Fibroblast of skin of back (primary cell): ENCODE data around the gene UBAP1.
A peak's percentile ranks its signal among the peaks of the same experiment; 100 is the strongest.
"Not testable (repeated sequence)": the region's sequence is repeated elsewhere in the genome, so short reads cannot be mapped to it uniquely, and the experiment has no call there.

Experiments
- DNase-seq: peaks from one replicate; pipeline ENCODE4 v3.0.0-alpha.2; 2013

The UBAP1 gene

DNA sequence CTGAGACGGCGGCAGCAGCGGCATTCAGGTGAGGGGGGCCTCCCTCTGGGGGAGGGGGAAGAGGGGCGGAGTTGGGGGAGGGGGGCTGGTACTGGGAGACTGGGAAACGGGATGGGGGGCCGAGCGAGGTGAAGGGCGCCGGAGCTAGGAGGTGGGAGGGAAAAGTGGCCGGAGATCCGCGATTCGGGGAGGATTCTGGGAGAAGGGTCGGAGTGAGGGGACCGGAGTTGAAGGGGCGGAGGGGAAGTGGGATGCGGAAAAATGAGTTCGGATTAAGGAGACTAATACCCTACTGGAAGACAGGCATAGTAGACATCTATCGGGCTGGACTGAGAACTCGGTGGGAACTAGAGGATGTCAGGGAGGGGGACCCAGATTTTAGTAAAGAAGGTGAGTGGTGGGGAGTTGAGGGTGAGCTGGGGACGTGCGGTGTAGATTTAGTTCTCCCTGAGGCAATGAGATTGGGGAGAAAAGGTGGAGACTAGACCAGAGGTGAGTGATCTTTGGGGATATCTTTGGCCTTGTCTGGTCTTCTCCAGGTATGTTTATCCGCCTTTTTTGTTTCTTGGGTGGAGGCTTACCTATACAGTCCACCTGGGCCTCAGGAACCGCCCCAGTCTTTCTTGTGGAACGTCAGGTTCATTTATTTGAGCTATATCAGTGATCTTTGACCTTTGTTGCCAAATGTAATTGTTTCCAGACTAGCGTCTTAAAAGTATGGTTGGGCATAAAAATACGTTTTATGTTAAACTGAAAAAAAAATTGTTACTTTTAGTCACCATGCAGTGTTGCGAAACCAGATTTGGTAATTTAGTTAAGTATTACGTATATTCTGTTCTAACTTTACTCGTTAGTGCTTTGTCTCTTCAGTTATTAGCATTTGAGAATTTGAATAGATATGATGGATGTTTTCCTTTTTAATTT lies 632 bp downstream of the UBAP1 start:
- no peak for DNase-seq

DNA sequence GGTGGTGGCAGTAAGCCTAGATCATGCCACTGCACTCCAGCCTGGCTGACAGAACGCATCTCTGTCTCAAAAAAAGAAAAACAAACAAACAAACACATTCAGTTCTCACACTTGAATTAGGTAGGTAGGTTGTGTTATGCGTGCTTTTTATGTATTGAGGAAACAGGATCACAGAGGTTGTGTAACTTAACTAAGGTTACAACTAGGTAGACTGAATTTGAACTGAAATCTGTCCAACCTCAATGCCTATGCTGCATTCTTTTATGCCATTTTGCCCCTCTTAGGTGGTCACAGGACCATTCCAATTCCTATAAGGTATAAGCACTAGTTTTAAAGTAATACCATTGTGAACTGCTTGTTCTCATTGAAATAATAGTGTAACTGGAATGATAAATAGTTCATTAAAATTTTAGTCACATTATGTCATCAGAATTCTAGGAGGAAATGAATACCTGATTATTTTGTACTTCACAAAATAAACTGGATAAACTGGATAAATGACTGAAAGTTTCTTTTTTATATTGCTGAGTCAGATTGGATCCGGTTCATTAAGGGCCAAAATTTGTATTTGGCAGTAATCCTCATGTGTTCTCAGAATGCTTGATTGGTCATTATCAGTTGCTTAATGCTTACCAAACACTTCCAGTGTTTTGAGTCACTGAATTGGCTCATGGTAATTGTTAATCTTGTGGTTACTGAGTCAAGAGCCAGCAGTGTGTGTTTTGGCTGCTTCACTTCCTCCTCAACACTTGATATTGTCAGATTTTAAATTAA lies 7.1 kb downstream of the UBAP1 start:
- DNase-seq: peak; percentile 89

DNA sequence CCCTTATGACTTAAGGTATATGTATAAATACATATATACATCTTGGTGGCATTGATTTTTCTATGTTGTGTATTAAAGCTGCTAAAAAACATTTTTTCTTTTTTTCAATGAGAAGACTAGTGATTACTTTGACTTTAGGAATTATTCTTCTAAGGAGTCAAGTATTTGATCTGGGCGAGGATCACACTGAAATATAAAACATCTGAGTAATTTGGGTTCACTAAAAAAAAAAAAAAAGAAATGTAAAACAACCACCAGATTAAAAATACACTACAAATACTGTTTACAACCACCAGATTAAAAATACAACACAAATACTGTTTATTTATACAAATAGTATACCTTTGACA lies 9.0 kb downstream of the UBAP1 start:
- DNase-seq: no peak

DNA sequence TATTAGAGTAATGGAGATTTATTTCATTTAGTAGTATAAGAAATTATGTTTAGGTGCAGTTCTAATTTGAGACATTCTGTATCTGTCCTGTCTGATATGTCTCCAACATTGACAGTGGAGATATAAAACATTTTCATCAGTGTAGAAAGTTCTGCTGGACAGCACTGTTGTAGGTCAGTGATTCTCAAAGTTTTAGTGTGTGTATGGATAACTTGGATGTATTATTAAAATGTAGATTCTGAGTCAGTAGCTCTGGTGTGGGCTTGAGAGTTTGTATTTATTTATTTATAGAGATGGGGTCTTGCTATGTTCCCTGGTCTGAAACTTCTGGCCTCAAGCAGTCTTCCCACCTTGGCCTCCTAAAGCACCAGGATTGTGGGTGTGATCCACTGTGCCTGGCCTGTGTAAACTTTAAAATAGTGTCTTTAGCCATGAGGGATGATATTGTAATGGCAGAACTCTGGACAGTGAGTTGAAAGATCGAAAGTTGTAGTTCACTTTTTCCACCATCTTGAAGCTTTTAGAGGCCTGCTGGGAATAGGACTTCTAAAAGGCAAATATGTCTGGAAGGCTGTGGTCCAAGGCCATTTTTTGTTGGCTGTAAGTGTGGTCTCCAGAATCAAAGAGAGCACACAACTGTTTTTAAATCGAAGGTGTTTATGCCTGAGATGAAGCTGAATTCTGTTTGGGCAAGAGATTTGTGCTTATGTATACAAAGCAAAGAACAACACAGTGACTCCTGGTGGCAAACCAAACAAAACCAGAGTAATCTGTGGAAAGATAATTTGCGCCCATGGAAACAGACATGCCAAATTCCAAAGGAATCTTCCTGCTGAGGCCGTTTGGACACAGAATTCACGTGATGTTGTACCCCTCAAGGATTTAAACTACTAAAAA lies 12.4 kb downstream of the UBAP1 start:
- DNase-seq: peak; percentile 47

DNA sequence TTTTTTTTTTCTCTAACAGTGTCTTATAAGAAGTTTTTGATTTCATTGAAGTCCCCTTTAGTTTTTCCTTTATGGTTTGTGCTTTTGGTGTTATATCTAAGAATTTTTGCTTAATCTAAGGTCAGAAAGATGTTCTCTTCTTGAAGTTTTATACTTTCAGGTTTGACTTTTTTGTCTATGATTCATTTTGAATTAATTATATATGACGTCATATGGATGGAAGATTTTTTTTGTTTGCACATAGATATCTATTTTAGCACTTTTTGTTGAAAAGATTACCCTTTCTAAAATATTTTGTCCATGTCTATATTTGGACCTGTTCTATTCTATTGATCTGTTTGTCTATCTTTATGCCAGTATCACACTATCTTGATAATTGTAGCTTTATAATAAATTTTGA lies 16.3 kb downstream of the UBAP1 start:
- no peak for DNase-seq

DNA sequence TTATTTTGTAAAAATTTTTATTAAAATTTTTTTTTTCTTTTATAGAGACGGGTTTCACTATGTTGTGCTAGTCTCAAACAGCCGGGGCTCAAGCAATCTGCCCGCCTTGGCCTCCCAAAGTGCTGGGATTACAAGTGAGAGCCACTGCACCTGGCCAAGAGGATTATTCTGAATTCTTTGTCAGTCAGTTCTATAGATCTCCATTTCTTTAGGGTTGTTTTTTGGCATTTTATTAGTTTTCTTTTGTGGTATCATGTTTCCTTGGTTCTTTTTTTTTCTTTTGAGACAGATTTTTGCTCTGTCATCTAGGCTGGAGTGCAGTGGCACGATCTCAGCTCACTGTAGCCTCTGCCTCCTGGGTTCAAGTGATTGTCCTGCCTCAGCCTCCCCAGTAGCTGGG lies 18.4 kb downstream of the UBAP1 start:
- not testable (repeated sequence) for DNase-seq

DNA sequence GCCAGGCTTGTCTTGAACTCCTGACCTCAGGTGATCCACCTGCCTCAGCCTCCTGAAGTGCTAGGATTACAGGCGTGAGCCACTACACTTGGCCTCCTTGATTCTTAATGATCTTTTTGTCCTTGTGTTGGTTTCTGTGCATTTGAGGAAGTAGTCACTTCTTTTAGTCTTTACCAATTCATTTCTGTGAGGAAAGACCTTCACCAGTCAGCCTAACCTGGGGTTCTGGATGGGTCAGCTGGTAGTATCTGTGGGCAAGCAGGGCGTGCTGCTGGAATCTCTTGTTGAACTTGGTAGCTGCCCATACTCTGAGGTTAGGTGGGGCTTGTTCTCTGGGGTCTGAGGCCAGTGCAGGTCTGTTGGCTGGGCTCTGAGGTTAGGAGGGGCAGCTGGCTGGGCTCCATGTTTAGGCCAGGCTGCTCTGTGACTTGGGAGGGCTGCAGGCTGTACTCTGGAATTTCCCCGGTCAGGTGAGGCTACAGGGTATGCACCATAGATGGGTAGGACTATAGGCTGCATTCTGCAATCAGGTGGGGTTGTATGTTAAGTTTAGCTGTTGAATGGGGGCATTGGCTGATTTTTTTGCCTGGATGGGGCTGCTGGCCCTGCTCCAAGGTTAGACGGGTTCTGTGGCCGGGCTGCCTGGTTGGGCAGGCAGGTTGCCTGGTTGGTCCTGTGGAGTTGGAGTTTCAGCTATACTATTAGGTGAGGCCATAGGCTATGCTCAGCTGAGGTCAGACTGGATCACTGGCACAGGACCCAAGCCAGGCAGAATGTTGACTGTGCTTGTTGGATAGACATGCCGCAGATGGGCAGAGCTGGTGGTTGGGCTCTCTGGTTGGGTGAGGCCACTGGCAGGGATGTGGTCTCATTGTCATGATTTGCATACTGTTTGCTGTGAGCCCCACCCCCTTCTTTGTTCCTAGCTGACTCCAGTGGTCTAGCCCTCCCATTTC lies 19.2 kb downstream of the UBAP1 start:
- no peak for DNase-seq

DNA sequence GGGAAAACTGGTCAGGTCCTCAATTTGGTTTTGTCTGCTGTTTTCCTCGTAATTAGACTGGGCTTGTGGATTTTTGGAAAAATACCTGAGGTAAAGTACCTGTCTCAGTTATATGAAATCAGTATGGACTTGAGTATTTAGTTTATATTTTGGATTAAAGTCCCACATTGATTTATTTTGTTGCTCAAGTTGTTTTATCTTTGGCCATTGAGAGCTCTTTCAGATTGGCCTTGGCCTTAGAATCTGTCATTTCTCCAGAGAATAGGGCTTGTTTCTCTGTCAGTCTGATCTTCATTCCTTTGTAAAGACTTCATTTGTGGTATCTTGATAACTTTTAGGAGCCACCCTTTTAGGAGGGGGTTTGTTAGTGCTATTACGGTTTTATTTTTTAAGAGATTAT lies 21.2 kb downstream of the UBAP1 start:
- no peak for DNase-seq

DNA sequence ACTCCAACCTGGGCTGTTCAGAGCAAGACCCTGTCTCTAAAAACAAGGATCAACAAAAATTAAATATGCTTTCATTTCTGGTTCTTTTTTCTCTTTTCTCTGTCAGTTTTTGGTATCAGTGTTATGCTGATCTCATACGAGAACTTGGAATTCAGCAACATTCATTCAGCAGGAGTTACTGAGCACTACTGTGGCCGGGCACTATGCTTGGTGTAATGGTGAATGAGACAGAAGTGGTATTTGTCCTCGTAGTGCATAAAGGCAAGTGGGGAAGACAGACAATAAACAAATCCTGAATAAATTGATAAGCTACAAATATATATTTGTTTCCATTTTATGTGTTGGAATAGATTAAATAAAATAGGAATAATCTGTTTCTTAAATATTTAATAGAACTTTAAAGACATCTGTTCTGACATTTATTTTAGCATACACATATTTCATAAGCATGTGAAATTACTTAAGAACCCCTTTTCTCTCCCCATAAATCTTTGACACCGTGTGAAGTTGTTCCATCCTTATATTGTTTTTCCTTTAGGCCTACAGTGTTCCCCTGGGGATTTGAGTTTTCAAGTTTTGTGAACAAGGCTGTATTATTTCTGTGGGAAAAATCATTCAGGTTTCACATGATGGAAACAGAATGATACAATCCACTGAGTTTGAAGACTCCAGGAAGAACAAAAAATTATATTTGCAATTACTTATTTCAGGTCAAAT lies 24.6 kb downstream of the UBAP1 start:
- DNase-seq: peak; percentile 11

DNA sequence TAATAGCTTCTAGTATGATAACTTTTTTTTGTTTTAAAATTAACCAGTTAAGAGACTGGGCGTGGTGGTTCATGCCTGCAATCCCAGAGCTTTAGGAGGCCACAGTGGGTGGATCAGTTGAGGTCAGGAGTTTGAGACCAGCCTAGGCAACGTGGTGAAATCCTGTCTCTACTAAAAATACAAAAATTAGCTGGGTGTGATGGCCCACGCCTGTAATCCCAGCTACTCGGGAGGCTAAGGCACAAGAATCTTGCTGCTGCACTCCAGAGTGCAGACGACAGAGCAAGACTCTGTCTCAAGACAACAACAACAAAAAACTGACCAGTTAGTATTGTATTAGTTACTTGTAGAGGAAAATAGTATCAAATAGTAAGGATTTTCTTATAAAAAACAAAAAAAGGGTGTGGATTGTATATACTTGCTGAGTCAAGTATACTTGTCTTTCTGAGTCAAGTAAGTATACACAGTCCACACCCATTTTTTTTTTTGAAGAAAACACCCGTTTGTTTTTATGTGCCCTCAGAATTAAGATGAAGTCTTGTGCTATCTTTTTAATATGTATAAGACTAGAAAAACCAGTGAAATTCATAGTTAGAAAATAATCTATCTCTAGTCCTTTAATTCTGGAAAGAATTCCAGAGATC lies 25.3 kb downstream of the UBAP1 start:
- DNase-seq: peak; percentile 11

DNA sequence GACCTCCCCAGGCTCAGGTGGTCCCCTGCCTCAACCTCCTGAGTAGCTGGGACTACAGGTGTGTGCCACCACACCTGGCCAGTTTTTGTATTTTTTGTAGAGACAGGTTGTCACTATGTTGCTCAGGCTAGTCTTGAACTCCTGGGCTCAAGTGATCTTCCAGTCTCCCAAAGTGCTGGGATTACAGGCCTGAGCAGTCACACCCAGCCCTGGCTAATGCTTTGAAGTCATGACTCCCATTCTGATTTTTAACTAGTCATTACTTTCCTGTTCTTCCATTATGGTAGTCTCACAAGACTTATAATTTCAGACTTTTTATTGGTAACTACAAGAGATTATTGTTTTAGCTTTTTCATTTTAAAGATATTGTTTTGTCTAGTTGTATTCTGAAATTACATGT lies 26.3 kb downstream of the UBAP1 start:
- DNase-seq: no peak

DNA sequence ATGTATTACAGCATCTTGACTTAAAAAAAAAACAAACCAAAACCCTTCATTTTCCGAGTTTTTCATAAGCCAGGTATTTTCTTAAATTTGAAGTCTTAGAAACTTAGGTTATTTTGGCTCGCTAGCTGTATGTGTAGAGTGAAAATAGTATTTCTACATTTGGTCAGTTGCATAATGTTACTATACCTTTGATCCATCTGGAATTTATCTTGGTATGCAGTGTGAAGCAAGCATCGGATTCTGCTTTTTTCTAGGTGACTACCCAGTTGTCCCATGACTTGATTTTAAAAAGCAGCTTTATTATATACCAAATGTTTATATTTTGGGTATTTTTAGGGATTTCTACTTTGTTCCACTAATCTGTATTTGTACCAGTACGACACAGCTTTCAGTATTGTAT lies 27.7 kb downstream of the UBAP1 start:
- no peak for DNase-seq

DNA sequence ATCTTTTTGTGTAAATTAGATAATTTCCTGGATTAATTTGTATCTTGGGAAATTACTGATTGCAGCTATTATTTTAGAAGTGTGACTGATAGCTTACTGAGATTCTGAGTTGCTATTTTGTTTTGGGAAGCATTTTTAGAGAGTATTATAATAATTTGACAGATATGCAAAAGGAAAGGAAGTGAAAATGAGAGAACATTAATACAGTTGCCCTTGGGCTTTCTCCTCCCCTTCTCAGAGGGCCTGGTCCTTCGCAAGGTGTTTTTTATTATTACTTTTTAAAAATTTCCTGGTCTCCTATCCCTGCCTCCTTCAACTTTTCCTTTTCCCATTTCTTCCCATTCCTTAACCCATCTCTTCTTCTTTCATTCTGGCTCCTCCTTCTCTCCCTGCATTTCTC lies 32.6 kb downstream of the UBAP1 start:
- no peak for DNase-seq

DNA sequence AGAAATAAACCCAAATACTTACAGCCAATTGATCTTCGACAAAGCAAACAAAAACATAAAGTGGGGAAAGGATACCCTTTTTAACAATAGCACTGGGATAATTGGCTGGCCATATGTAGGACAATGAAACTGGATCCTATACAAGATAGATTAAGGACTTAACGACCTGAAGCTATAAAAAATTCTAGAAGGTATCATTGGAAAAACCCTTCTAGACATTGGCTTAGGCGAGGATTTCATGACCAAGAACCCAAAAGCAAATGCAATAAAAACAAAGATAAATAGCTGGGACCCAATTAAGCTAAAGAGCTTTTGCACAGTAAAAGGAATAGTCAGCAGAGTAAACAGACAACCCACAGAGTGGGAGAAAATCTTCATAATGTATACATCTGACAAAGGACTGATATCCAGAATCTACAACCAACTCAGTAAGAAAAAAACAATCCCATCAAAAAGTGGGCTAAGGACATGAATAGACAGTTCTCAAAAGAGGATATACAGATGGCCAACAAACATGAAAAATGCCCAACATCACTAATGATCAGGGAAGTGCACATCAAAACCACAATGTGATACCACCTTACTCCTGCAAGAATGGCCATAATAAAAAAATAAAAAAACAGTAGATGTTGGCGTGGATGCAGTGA lies 35.6 kb downstream of the UBAP1 start:
- not testable (repeated sequence) for DNase-seq

DNA sequence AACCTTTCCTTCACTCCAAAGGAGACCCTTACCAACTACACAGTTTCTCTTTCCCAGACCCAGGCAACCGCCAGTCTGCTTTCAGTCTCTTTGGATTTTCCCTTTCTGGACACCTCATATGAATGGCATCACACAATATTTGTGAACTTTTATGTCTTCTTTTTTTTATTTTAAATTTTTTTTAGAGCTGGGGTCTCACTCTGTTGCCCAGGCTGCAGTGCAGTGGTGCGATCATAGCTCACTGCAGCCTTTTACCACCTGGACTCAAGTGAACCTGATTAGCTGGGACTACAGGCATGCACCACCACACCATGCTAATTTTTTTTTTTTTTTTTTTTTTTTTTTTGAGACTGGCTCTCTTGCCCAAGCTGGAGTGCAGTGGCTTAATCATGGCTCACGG lies 37.5 kb downstream of the UBAP1 start:
- no peak for DNase-seq

DNA sequence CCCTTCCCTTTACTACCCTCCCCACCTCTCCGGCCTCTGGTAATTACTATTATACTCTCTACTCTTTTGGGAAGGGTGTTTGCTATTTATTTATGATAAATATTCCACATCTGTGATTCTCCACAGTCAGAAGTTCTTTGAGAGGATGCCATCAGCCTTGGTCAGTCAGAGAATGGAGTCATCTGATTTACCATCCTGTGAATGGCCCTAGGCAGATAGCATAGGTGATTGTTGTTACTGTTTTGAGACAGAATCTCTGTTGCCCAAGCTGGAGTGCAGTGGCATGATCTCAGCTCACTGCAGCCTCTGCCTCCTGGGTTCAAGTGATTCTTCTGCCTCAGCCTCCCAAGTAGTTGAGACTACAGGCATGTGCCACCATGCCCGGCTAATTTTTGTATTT lies 38.2 kb downstream of the UBAP1 start:
- DNase-seq: not testable (repeated sequence)

DNA sequence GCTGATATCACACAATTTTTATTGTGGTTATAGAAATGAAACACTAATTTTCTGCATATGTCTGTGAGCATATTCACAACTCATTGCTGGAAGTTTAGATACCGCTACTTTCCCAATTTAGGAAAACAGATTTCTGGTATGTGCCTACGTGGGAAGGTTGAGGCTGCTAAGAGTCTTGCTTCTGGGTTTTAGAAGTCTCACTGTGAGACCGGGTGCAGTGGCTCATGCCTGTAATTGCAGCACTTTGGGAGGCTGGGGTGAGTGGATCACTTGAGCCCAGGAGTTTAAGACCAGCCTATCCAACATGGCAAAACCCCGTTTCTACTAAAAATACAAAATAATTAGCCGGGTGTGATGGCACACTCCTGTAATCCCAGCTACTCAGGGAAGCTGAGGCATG lies 39.6 kb downstream of the UBAP1 start:
- DNase-seq: peak; percentile 47

DNA sequence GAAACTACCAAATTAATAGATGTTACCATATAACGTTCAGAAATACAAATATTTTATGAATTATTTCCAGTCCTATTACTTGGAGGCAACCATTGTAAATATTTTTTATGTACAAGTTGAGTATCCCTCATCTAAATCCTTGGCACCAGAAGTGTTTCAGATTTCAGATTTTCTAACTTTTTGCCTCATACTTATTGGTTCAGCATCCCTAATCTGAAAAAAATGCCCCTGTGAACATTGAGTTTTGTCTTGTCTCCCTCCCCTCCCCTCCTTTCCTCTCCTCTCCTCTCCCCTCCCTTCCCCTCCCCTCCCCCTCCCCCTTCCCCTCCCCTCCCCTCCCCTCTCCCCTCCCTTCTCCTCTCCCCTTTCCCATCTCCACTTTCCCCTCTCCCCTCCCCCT lies 40.6 kb downstream of the UBAP1 start:
- no peak for DNase-seq

DNA sequence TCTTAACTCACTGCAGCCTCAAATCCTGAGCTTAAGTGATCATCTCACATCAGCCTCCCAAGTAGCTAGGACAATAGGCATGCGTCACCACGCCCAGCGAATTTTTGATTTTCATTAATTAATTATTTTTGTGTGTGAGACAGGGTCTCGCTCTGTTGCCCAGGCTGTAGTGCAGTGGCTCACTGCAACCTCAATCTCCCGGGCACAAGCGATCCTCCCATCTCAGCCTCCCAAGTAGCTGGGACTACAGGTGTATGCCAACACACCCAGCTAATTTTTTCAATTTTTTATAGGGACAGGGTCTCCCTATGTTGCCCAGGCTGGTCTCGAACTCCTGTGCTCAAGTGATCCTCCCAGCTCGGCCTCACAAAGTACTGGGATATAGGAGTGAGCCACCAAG lies 41.4 kb downstream of the UBAP1 start:
- DNase-seq: no peak

DNA sequence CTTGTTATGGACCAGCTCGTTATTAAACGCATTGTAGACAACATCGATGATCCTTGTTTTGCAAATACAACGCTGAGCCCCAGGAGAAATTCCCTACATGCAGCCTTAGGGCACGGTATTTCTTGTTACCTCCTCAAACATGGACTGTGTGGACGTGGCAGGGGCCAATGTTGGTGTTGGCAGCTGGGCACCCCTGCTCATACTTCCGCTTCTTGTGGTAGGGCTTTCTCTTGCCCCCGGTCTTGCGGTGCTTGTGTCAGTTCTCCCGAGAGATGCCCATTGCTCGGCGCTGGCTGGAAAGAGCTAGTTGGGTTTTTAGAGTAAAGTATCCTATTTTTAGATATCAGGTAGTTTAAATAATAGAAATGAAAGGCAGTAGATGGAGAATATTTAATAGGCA lies 45.5 kb downstream of the UBAP1 start:
- DNase-seq: no peak
